Left renal pelvis (tissue), 4 donors: ENCODE data around the gene GPC5. TPM values are rescaled to one million over a fixed set of nuclear protein-coding genes. Genes with fewer than 3 reads are reported as not detected.
A peak's percentile ranks its signal among the peaks of the same experiment; 100 is the strongest.
"Not testable (repeated sequence)": the region's sequence is repeated elsewhere in the genome, so short reads cannot be mapped to it uniquely, and the experiment has no call there.

Experiments used
- DNase-seq, 4 donors: peaks; one replicate each; pipeline ENCODE4 v3.0.0-alpha.2; 2013; ENCODE audit warnings: low read depth in 4 of 4, low spot score in 3 of 4
- polyA plus RNA-seq, 4 donors: library from polyadenylated mRNA; unstranded; fragments of 120-200 nt; gene quantifications; one replicate each; pipeline ENCODE4 v1.2.1, GENCODE V29; 2013; ENCODE audit not compliant: insufficient read length in 4 of 4

The GPC5 gene
- polyA plus RNA-seq, 4 donors: 1.8 to 5.2 (median 3.4) TPM

DNA sequence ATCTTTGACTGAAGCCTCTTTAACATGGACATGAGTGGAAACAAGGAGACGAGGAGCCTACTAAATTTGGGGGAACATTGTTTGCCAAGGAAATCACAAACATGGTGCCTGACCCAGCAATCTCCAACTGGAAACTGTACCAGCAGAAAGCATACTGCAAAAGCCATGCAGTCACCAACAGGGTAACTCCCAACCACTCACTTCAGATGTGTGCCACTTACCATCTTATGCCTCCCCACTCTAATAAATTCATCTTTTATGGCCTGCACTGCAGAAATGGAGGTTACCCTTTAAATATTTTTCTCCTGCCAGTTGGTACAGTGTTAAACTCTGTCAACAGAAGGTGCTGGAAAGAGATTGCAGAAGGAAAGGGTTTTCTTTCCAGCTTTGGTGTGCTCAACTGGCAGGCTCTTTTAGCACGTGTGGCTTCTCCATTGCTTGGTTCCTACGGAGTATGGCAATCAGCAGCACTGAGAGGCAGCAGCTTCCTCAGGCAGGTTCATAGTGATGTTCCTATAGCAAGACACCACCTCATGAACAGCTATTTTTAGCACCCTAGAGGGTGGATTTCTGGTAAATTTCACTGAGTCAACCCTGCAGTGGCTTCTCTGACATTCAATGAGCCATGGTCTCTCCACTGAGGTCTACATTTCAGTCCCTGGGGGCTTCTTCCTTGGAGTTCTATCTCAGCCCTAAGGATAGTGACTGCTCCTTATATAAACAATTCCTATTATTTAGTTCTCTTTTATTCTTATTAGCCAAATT, 29.6 kb upstream of the GPC5 start:
- no peak for DNase-seq

DNA sequence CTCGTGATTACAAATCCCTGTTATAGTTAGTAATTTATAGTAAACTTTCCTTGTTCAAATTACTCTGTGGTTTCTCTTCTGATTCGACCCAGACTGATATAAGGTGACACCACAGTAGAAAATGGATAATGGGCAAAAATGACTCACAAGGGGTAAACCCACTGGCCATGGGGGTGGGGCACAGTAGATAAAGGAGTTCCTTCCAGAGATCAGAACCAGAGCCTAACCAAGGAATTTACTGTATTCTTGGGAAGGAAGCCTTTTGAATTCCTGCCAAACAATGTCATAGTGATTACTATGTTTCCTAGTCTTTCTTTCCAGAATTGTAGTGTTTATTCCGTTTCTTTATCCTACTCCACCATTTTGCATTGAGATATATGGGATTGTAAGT, 29.0 kb upstream of the GPC5 start:
- no peak for DNase-seq

DNA sequence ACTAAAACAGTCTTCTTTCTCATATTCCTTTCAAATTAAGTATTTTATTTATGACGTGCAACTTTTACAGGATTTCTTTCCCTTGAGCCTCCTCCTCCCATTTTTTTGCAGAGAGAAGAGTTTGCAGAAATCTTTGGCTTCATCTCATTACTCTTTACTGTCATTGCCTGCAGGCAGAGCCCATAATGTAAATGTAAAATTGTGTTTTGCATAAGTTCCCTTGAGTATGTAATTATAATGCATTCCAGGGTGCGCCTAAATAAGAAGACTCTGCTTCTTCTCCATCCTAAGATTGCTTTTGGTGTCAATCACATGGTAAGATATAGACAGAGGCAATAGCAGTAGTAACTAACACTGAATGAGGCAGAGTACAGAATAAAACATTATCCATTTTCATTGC, 27.9 kb upstream of the GPC5 start:
- DNase-seq: no peak

DNA sequence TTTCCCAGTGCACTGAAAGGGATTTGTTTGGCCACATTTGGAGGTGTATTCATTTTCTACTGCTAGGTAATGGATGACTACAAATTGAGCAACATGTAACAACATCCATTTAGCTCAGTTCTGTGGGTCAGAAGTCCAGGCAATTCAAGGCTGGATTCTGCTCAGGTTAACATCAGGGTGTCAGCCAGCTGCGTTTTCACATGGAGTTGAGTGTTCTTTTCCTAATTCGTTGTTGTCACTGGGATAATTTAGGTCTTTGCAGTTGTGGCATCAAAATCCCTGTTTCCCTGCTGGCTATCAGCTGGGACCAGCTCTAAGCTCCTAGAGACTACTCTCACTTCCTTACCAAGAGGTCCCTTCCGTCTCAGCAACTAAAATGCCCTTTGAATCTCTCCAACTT, 25.5 kb upstream of the GPC5 start:
- no peak for DNase-seq

DNA sequence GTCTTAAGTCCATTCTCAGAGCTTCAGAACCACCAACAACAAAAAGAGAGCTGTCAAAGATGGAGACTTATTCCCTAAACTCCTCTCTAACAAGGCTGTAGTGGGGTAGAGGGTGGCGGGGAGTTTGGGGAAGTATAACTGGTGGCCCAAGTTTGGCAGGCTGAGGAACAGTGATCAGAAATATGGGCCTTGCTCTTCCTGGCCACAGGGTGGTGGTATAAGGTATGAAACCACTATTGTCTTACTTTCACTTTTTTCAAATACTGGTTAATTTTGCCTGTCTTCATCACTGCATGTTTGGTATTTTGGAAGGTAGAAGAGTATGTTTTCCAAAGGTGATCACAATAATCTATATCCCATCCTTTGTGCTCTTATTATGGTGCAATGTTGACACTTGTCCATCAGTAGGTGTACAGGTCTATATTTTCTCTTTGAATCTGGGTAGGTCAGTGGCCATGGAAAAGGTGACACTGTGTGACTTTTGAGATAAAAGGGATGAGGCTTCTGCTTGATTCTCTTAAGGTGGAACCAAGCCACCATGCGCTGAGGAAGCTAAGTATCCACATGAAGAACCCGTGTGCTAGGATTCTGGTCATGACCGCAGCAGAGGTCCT, 23.2 kb upstream of the GPC5 start:
- no peak for DNase-seq

DNA sequence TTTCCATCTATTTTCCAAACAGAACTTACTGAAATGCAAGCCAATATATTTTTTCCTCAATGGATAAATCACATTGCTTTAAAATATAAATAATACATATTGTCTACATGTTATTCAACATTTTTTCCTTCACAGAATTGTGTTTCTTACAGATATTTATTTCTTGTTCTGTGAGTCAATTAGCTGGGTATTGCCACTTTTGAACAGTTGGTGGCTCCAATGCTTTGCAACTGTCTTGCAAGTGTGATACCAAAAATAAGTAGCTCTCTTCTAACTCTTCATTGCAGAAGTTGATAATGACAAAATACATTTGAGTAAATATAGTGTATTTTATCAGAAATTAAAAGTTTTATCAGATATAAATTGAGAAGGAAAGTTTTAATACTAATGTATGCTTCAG, 17.1 kb upstream of the GPC5 start:
- DNase-seq: peak in 1 of 4 donors; percentile 30

DNA sequence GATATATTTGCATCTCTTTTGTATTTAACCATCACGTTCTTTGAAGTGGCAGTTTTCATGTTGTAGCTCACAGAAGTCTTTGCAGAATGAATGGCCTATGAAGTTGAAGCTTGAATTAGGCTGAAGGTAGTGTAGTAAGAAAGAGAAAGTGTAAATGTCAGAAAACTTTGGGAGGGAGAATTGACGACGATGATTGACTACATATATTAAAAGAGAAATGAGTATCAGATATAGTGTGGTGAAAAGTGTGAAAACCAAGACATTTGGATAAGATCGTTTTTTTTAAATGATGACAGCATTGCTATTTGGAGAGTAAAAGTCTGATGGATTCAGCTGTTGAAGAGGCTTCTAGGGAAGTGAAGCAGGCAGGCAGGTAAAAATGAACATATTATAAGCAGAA, 14.6 kb upstream of the GPC5 start:
- no peak for DNase-seq

DNA sequence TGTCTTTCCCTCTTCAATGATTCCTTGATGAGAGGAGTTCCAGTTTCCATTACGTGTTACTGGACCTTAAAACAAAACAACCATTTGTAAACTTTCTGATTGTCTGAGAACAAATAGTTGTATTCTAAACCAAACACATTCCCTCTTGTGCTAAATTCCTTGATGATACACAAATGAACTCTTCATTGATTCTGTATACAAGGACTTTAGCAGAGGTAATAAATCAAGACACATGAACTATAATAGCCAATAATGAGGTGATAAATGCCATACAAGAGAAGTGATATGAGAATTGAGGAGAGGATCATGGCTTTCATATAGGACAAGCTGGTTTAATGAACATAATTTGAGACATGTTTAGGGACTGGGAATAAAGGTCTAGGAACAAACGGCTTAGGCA, 13.5 kb upstream of the GPC5 start:
- DNase-seq: no peak

DNA sequence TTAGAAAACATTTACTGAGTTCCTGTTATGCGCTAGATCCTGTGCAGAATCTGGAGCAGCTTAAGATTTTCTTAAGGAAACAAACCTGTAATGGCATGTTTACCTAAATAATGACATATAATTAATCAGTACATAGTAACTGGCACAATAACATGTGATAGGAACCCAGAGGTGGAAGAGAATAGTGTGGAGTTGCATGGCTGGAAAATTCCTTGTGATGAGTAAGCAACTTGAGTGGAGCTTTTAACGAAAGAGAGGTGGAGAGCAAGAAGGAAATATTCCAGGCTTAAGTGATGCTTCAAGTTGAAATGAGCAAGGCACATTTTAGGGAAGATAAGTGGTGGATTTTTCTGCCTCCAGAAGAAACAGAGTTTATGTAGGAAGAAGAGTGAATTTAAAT, 9.2 kb upstream of the GPC5 start:
- DNase-seq: no peak

DNA sequence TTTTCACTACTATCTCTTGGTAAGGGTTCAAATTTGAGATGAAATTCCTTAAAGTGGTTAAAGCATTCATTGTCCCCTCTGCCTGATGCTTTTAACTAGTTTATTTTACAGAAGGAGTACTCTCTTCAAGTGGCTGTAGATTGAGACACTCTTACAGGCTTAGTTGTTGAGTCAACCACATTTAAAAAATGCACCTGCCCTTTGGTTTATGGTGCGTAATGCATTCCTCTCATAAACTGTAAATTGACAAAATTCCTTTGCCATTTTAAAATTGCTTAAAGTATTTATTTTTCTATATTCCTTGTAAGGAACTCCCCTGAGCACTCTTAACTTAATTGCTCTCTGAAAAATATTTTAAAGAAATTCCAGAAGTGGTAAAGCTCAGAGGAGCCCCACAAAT, 826 bp upstream of the GPC5 start:
- no peak for DNase-seq

DNA sequence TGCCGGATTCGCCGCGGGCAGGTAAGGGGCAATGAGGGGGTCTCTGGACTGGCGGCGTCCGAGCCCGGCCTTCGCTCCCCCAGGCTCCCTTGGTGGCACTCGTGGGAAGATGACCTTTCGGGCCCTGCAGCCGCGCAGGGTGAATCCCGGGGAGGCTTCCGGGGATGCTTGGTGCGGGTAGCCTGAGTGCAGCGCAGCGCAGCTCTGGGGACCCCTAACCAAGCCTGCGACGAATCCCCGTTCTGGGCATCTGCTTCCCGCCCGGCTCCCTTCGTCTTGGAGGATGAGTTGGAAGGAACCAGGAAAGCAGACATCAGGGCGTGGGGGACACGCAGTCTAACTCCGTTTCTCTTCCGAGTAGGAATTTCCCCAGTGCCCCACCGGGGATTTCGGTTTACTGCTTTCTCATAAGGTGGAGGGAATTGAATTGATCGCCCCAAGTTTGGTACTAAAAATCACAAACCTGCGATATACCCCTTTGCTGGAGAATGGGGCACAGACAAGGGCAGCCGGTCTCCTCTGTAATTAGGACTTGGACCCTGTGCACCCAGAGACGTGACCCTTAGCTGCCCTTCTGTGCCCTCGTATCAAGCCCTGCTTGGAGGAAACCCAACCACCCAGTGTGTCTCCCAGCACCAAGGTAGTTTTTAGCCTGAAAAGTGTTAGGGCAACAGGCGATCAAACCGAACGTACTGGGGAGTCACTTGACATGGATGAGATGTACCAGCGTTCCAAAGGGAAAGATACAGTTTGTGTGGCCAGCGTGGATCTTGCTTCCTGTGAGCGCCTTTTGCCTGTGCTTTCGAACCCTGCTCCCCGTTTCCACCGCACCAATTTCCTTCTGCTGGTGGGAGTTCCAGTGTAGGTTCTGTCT, 1.0 kb downstream of the GPC5 start:
- no peak for DNase-seq

DNA sequence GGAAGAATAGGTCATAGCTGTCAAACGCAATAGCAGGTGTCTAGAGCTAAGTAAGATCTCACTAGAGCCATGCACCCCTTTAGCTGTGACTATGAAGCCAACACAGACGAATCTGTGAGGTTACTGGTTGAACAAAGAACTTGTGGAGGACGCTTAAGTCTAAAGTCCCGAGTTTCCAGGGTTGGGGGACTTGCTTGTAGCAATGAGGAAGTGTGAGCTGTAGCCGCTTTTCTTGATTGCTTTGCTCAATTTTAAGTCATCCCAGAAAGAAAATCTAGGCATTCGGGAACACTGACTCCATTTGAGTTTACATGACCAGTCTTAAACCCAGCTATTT, 1.6 kb downstream of the GPC5 start:
- DNase-seq: no peak

DNA sequence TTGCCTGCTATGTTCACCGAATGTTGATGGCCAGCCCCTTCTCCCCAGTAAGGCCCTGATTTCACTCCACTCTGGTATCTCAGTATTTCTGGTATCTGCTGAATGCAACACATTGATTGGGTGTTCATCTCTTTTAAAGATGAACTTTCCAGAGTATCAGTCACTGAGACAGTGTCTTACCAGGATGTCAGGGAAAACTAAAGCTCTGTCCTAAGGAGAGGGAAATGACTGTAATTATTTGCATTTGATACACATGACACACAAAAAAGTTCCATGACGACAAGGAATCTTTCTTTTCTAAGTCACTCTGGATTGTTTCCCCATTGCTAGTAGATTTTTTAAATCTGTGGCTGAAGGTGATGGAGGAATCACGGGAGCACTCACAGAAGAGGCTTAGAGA, 2.2 kb downstream of the GPC5 start:
- DNase-seq: no peak

DNA sequence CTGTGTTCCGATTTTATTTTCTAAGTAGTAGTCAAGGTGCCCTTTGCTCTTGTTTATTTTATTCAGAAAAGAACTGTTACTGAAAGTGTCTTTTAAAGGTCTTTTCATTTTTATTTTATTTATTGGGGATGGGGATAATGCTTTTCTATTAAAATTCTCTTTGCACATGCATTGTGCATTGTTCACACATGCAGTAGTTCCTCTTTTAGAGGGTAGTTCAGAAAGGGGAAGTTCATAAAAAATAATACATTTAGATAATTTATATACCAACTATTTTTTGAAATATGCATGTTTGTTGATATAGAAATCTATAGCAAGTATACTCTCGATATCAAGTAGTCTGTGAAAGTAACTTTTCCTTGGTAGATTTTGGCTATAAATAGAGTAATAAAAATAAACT, 3.5 kb downstream of the GPC5 start:
- no peak for DNase-seq

DNA sequence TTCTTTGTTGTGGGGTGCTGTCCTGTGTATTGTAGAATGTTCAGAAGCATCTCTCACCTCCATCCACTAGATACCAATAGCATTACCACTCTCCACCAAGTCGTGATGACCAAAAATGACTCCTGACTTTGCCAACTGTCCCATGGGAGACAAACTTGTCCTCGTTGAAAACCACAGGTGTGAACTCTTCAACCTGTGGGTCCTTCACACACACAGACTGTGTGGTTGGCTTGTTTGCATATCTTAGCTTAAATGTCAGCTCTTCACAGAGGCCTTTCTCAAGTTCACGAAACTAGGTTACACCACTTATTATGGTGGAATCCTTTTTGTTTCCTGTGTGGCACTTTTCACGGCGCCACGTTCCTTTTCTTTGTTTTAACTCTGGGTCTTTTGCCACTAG, 6.8 kb downstream of the GPC5 start:
- DNase-seq: no peak

DNA sequence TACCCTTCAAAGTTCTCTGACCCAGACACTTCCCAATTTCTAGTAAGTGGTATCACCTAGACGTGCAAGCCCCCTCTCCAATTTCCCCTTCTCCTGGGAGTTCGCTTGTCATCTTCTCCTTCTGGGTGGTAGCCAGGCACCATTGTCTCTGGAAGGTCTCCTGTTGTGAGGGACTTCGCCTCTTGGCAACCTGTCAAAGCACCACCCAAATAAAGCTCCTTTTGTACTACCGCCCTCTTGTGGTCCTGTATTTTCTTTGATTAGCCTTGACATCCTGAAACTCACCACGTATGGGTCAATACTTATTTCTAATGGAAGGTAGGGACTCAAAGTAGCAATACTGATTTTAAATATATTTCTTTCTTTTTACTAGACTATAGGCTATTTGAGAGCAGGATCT, 8.2 kb downstream of the GPC5 start:
- no peak for DNase-seq

DNA sequence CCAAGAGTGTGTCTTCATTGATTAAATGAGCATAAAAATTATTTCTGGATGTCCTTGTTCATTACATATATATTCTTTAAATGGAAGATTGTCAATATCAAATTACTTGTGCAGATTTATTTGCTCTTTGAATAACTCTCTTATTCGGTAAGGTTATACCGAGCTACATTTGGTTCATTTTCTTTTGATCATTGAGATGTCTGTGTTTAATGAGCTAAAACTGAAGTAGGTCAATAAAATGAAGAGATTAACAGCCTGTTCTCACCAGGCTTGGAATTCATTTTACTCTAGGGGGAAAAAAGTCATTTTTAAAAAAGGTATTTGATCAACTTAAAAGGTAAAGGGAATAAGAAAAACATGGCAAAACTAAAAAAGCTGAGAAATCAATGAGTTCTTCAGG, 10.6 kb downstream of the GPC5 start:
- DNase-seq: no peak

DNA sequence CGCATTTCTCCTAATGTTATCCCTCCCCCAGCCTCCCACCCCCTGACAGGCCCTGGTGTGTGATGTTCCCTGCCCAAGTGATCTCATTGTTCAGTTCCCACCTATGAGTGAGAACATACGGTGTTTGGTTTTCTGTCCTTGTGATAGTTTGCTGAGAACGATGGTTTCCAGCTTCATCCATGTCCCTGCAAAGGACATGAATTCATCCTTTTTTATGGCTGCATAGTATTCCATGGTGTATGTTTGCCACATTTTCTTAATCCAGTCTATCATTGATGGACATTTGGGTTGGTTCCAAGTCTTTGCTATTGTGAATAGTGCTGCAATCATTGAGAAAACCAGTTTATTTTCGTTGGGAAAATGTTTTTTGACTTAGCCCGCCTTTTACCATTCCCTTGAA, 18.2 kb downstream of the GPC5 start:
- not testable (repeated sequence) for DNase-seq

DNA sequence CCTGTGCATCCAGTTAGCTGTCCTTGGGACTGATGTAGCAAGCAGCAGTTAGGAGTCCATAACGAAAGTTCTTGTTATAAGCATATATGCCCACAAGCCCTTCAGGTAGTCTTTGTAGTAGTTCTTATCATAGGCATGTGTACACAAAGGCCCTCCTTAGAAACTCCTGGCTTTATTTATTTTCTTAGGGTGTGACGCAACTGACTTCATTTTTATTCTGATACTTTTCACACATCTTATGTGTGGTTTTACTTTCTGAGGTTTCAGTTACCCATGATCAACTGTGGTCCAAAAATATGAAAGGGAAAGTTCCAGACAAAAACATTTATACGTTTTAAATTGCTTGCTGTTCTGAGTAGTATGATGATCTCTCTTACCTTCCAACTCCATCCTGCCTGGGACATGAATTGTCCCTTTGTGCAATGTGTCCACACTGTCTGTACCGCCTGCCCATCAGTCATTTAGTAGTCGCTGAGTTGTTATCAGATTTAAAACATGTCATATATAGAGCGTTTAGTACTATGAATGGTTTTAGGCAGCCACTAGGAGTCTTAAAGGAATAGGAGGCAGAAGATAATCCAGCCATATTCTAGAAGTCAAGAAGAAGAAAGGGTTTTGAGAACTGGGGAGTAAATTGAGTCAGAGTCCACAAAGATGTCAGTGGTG, 19.4 kb downstream of the GPC5 start:
- no peak for DNase-seq

DNA sequence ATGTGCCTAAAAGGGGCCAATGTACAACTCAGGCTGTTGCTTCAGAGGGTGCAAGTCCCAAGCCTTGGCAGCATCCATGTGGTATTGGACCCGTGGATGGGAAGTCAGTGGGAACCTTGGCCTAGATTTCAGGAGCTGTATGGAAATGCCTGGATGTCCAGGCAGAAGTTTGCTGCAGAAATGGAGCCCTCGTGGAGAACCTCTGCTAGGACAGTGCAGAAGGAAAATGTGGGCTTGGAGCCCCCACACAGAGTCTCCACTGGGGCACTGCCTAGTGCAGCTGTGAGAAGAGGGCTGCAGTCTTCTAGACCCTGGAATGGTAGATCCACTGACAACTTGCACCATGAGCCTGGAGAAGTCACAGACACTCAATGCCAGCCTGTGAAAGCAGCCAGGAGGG, 28.5 kb downstream of the GPC5 start:
- DNase-seq: no peak

DNA sequence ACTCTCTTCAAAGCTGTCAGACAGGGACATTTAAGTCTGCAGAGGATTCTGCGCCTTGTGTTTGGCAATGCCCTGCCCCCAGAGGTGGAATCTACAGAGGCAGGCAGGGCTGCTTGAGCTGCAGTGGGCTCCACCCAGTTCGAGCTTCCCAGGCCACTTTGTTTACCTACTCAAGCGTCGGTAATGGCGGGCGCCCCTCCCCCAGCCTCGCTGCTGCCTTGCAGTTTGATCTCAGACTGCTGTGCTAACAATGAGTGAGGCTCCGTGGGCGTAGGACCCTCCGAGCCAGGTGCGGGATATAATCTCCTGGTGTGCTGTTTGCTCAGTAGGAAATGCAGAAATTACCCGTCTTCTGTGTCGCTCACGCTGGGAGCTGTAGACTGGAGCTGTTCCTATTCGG, 40.3 kb downstream of the GPC5 start:
- DNase-seq: not testable (repeated sequence)
